Pancreas (tissue), 10 donors: ENCODE results near the gene LINC01488. TPM values are rescaled to one million over a fixed set of nuclear protein-coding genes. Genes with fewer than 3 reads are reported as not detected.
A peak's percentile ranks its signal among the peaks of the same experiment; 100 is the strongest.

Source experiments
- ATAC-seq, 4 donors: fragments of 200-7000 bp; cut with Tn5 transposase; one replicate each; pipeline versions ENCODE4 v1.8.0 to v1.9.1; 2020; ENCODE audit warnings: mild to moderate bottlenecking in 4 of 4, moderate library complexity in 4 of 4
- DNase-seq, 6 donors: peaks; one replicate each; pipeline ENCODE4 v3.0.0-alpha.2; 2020
- FAIRE-seq: peaks from 2 replicates; lab custom pipeline; 2012; peaks lifted over from hg19 to GRCh38; lab: Jason Lieb, UNC
- H3K27ac ChIP-seq, 4 donors: fragments of 200-600 bp; sonication (generic); 1 replicate in 3 of 4; 2 replicates in 1 of 4; pipeline versions ENCODE4 v1.5.0 to v1.8.0; 2020
- H3K27me3 ChIP-seq, 4 donors: fragments of 200-600 bp; one replicate each; pipeline ENCODE4 v1.8.0; 2021
- H3K36me3 ChIP-seq, 3 donors: fragments of 200-600 bp; sonication (generic) in 1 of 3; one replicate each; pipeline versions ENCODE4 v1.5.0 to v1.8.0; 2020 to 2021
- H3K4me1 ChIP-seq, 3 donors: fragments of 200-600 bp; one replicate each; pipeline ENCODE4 v1.8.0; 2021
- H3K4me3 ChIP-seq, 4 donors: fragments of 200-600 bp; sonication (generic) in 2 of 4; one replicate each; pipeline versions ENCODE4 v1.5.0 to v1.8.0; 2020 to 2021
- H3K9me3 ChIP-seq, 4 donors: fragments of 200-600 bp; one replicate each; pipeline ENCODE4 v1.8.0; 2021
- WGBS, 2 donors: extraction: QIAGEN DNeasy Blood & Tissue Kit; methylation state at CpG; one replicate each; pipeline ENCODE4 v1.1.7; 2013; 5-methylcytosine and 5-hydroxymethylcytosine counted together
- intact Hi-C, 3 donors: fragments of 100-400 bp; cut with DNase I; formaldehyde crosslinking; loops; one replicate each; pipeline versions ENCODE4 v1.11.1 to v1.14.2; 2022
- polyA plus RNA-seq, 2 donors: library from polyadenylated mRNA; stranded (reverse); fragments of 200-250 nt; gene quantifications; one replicate each; pipeline ENCODE4 v1.2.3, GENCODE V29; 2013
- total RNA-seq, 6 donors: library from RNA; stranded (reverse); fragmentation: NEBNext Ultra II Directional in 4 of 6; extraction: Animal tissue kit (Norgen Biotek cat#: 25700) in 4 of 6; gene quantifications; one replicate each; pipeline versions ENCODE4 v1.2.1 to v1.2.4, GENCODE V29; 2021 to 2023
- TF ChIP-seq, protein P1 (sequence below), 4 donors: fragments of 200-600 bp; sonication (generic) in 3 of 4; IDR thresholded peaks; one replicate each; pipeline versions ENCODE4 v1.5.0 to v1.8.0; 2021; ENCODE audit warnings: antibody characterized with exemption in 4 of 4
- donor health status: healthy with polysubstance abuse.
- donor health status: DM: no; HTN: no; CAD: no; lungs with moderate emphysema.
- donor health status: DM: no; HTN: no; CAD: no.
- donor health status: control.
- donor health status: control.
- donor health status: Bipolar disorder and iron deficiency.
- donor health status: DM: yes; HTN: yes; CAD: no.
- donor health status: DM: no; HTN: no; CAD: no.
- donor health status: DM: no; HTN: no; CAD: no.
- donor health status: DM: yes; HTN: yes; CAD: no.

LINC01488 gene
- total RNA-seq (not detected), polyA plus RNA-seq (not detected)

GRCh38 chr11:69481393-69481844 lies at the start of gene LINC01488:
TSS of gene LINC01488 (plus strand) at chr11:69481663.
- TF ChIP-seq, protein P1, sequence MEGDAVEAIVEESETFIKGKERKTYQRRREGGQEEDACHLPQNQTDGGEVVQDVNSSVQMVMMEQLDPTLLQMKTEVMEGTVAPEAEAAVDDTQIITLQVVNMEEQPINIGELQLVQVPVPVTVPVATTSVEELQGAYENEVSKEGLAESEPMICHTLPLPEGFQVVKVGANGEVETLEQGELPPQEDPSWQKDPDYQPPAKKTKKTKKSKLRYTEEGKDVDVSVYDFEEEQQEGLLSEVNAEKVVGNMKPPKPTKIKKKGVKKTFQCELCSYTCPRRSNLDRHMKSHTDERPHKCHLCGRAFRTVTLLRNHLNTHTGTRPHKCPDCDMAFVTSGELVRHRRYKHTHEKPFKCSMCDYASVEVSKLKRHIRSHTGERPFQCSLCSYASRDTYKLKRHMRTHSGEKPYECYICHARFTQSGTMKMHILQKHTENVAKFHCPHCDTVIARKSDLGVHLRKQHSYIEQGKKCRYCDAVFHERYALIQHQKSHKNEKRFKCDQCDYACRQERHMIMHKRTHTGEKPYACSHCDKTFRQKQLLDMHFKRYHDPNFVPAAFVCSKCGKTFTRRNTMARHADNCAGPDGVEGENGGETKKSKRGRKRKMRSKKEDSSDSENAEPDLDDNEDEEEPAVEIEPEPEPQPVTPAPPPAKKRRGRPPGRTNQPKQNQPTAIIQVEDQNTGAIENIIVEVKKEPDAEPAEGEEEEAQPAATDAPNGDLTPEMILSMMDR (IDR thresholded peaks at IDR 0.05) = no peak
- no peaks in the 10 kb centered on the region for H3K27me3 ChIP-seq
- no peak for FAIRE-seq

DNA sequence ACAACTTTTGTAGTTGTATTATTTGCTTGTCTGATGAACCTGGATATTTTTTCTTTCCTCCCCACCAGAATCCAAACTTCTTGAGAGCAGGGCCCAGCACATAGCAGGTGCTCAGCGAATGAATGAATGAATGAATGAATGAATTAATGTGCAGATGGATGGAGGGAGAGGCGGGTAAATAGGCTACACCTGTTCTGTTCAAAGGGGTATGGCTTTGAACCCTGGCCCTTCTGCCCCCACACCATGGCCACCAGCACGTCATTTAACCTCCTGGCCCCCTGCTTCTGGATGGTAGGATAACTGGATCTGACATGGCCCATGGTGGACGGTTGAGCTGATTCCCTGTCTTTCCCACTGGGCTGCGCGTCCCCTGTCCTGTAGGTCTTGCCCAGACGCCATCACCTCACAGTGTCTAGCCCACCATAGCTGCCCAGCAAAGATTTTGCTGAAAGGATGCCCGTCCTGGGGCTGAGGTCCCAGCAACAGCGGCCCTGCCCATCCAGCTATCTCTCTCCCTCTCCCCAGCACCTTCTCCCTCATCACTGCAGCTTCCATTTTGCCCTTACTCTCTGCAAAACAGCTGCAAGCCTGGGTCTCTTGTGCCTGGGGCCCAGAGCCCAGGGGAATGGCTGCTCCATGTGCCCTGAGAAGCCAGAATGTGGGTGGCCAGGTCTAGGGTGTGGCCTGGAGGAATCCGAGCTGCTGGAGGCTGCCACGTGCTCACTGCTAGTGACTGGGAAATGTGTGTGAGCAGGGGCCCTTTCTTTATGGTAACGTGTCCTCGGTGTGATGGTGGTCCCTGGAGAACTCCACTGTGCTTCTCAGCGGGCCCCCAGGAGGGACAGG lies 49.3 kb upstream of the LINC01488 start:
- Histone ChIP-seq H3K36me3 (no peaks in the 10 kb centered on the region), H3K27me3 (no peaks in the 10 kb centered on the region), H3K4me1 (no peaks in the 10 kb centered on the region), H3K27ac (no peak overlapping the region), H3K4me3 (no peak overlapping the region), H3K9me3 (no peaks in the 10 kb centered on the region)
- TF ChIP-seq, protein P1 (IDR thresholded peaks at IDR 0.05) = no peak
- 78 to 82% methylated on average over 14 of the region's 14 CpGs for WGBS, 2 donors
- DNase-seq (no peak), FAIRE-seq (no peak), ATAC-seq (no peak)
- intact Hi-C loops = no loop called here

More at GRCh38 chr11:69481393-69481844, at the start of gene LINC01488:
- ATAC-seq = no peak
- intact Hi-C loops = no loop called here
- no peaks in the 10 kb centered on the region for H3K36me3 ChIP-seq
- peak in 3 of 6 donors; percentile 11 to 31 (median 17) for DNase-seq
- no peak within 1 kb of the TSS for H3K4me3 ChIP-seq
- H3K4me1 ChIP-seq = no peaks in the 10 kb centered on the region
- H3K9me3 ChIP-seq = no peaks in the 10 kb centered on the region
- 73 to 79% methylated on average over 4 of the region's 4 CpGs for WGBS, 2 donors
- peak within 1 kb of the TSS in 1 of 4 donors; percentile 27 for H3K27ac ChIP-seq

- intact Hi-C loops = no loop called here
- TF ChIP-seq, protein P1 (IDR thresholded peaks at IDR 0.05) = no peak
- no peaks in the 10 kb centered on the region for H3K9me3 ChIP-seq
- FAIRE-seq (no peak), ATAC-seq (no peak), DNase-seq (peak in 2 of 6 donors; percentile 30 to 47)
- H3K27ac ChIP-seq = no peak overlapping the region
- no peaks in the 10 kb centered on the region for H3K36me3 ChIP-seq
- H3K27me3 ChIP-seq = no peaks in the 10 kb centered on the region
- no peak overlapping the region for H3K4me3 ChIP-seq
- no peaks in the 10 kb centered on the region for H3K4me1 ChIP-seq
- WGBS, 2 donors = 89 to 90% methylated on average over 7 of the region's 7 CpGs
Measured at GRCh38 chr11:69433741-69434140, 47.7 kb upstream of the LINC01488 start.

DNA sequence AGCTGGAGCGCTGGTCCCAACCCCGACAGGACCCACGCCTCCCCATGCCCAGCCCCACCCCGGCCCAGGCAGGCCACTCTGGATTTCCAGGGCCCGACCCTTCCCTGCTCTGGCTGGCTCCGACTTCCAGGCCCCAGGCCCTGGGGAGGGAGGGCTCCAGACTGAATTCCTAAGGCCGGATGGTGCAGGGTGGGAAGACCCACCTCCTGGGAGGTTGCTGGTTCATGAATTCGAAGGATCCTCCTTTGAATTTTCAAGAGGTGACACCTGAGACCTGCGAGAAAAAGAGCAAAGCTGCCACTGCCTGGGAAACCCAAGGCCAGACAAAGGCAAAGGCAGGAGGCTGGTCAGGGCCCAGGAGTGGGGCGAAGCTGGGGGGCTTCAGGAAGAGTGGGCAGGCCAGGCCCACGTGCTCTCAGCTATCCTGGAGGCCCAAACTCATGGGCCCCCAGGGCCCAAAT lies 47.0 kb upstream of the LINC01488 start:
- Histone ChIP-seq H3K9me3 (no peaks in the 10 kb centered on the region), H3K27ac (no peak overlapping the region), H3K27me3 (no peaks in the 10 kb centered on the region), H3K36me3 (no peaks in the 10 kb centered on the region), H3K4me1 (no peaks in the 10 kb centered on the region), H3K4me3 (no peak overlapping the region)
- 74 to 82% methylated on average over 11 of the region's 11 CpGs for WGBS, 2 donors
- intact Hi-C loops = no loop called here
- ATAC-seq = no peak
- TF ChIP-seq, protein P1 (IDR thresholded peaks at IDR 0.05) = no peak
- FAIRE-seq = no peak
- DNase-seq = peak in 2 of 6 donors; percentile 34 to 51
